ENCODE data around the gene DOCK3. TPM values are rescaled to one million over a fixed set of nuclear protein-coding genes. Genes with fewer than 3 reads are reported as not detected.
A peak's percentile ranks its signal among the peaks of the same experiment; 100 is the strongest.

DOCK3 gene
- total RNA-seq, 6 donors from 2014 or later: 0.15 to 3.1 (median 0.88) TPM

GRCh38 chr3:51337666-51338065, 662.9 kb downstream of the DOCK3 start:
- H3K27ac ChIP-seq: no peak overlapping the region
- TF ChIP-seq, protein P1, sequence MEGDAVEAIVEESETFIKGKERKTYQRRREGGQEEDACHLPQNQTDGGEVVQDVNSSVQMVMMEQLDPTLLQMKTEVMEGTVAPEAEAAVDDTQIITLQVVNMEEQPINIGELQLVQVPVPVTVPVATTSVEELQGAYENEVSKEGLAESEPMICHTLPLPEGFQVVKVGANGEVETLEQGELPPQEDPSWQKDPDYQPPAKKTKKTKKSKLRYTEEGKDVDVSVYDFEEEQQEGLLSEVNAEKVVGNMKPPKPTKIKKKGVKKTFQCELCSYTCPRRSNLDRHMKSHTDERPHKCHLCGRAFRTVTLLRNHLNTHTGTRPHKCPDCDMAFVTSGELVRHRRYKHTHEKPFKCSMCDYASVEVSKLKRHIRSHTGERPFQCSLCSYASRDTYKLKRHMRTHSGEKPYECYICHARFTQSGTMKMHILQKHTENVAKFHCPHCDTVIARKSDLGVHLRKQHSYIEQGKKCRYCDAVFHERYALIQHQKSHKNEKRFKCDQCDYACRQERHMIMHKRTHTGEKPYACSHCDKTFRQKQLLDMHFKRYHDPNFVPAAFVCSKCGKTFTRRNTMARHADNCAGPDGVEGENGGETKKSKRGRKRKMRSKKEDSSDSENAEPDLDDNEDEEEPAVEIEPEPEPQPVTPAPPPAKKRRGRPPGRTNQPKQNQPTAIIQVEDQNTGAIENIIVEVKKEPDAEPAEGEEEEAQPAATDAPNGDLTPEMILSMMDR (IDR thresholded peaks at IDR 0.05): no peak
- no peak for TF ChIP-seq POLR2AphosphoS5 (IDR thresholded peaks at IDR 0.05)
- TF ChIP-seq POLR2A (IDR thresholded peaks at IDR 0.05): no peak
- no peak for TF ChIP-seq EP300 (IDR thresholded peaks at IDR 0.05)
- ATAC-seq (ENCODE audit: low FRiP score in 2 of 2) (no peak), DNase-seq (no peak)
- H3K4me3 ChIP-seq: no peak overlapping the region
- H3K36me3 ChIP-seq: no peaks in the 10 kb centered on the region
- H3K9me3 ChIP-seq: no peaks in the 10 kb centered on the region
- H3K4me1 ChIP-seq: peaks cover 3 to 11% (median 6%) of the 10 kb centered on the region in 4 donors
- 50 to 69% methylated on average over 1 of the region's 1 CpG for WGBS, 2 donors
- H3K27me3 ChIP-seq: no peaks in the 10 kb centered on the region

- Histone ChIP-seq H3K36me3 (no peaks in the 10 kb centered on the region), H3K4me3 (no peak overlapping the region), H3K9me3 (no peaks in the 10 kb centered on the region), H3K27me3 (no peaks in the 10 kb centered on the region), H3K4me1 (peaks cover 3 to 11% (median 6%) of the 10 kb centered on the region in 4 donors), H3K27ac (no peak overlapping the region)
- 81 to 82% methylated on average over 3 of the region's 3 CpGs for WGBS, 2 donors
- TF ChIP-seq, protein P1 (IDR thresholded peaks at IDR 0.05): no peak
- TF ChIP-seq POLR2AphosphoS5 (IDR thresholded peaks at IDR 0.05): no peak
- TF ChIP-seq POLR2A (IDR thresholded peaks at IDR 0.05): no peak
- no peak for TF ChIP-seq EP300 (IDR thresholded peaks at IDR 0.05)
- ATAC-seq (ENCODE audit: low FRiP score in 2 of 2): no peak
- DNase-seq: no peak
These were observed 663.9 kb downstream of the DOCK3 start for GRCh38 chr3:51338632-51339031.

- H3K27ac ChIP-seq: peak overlapping the region in 3 of 4 donors; percentile 12 to 49 (median 18)
- H3K4me3 ChIP-seq: no peak overlapping the region
- no peaks in the 10 kb centered on the region for H3K36me3 ChIP-seq
- TF ChIP-seq, protein P1 (IDR thresholded peaks at IDR 0.05): no peak
- TF ChIP-seq POLR2AphosphoS5 (IDR thresholded peaks at IDR 0.05): no peak
- no peak for TF ChIP-seq POLR2A (IDR thresholded peaks at IDR 0.05)
- TF ChIP-seq EP300 (IDR thresholded peaks at IDR 0.05): no peak
- peaks cover 3 to 11% (median 6%) of the 10 kb centered on the region in 4 donors for H3K4me1 ChIP-seq
- peak; percentile 47 to 85 for ATAC-seq (ENCODE audit: low FRiP score in 2 of 2)
- no peaks in the 10 kb centered on the region for H3K9me3 ChIP-seq
- no peak for DNase-seq
- 66 to 72% methylated on average over 4 of the region's 4 CpGs for WGBS, 2 donors
- H3K27me3 ChIP-seq: no peaks in the 10 kb centered on the region
These were observed 665.5 kb downstream of the DOCK3 start for GRCh38 chr3:51340013-51340829.

DNA sequence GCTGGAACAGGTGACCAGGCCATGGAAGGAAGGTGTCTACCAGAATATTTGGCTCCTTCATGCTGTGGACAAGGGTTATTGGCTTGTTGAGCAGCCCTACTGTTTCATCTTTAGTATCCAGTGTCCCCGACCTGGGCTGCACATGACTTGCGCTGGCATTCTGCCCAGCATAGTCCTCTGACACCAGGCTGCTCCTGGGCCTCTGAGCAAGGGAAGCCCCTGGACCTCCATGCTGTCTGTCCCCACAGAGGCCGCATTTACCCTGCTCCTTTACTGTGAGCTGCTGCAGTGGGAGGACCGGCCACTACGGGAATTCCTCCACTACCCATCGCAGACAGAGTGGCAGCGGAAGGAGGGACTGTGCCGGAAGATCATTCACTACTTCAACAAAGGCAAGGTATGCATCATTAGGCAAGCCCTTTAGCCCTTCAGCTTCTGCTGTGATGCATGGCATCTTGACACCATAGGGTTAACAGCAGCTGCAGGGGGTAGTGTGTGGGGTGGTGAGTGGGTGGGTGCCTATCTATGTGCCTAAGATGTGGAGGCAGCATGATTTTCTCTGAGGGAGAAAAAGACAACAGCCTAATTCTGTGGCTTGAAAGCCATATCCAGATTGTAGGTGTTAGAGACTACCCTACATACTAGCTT, 666.4 kb downstream of the DOCK3 start:
- Histone ChIP-seq H3K4me3 (no peak overlapping the region), H3K27ac (peak overlapping the region in 1 of 4 donors; percentile 49), H3K36me3 (no peaks in the 10 kb centered on the region), H3K9me3 (no peaks in the 10 kb centered on the region), H3K4me1 (peaks cover 3 to 11% (median 6%) of the 10 kb centered on the region in 4 donors), H3K27me3 (no peaks in the 10 kb centered on the region)
- ATAC-seq (ENCODE audit: low FRiP score in 2 of 2): no peak
- WGBS, 2 donors: 80 to 87% methylated on average over 8 of the region's 8 CpGs
- no peak for TF ChIP-seq EP300 (IDR thresholded peaks at IDR 0.05)
- TF ChIP-seq POLR2A (IDR thresholded peaks at IDR 0.05): no peak
- no peak for TF ChIP-seq POLR2AphosphoS5 (IDR thresholded peaks at IDR 0.05)
- TF ChIP-seq, protein P1 (IDR thresholded peaks at IDR 0.05): no peak
- no peak for DNase-seq
